ENCODE results near the gene NTRK1.

Gene NTRK1

DNA sequence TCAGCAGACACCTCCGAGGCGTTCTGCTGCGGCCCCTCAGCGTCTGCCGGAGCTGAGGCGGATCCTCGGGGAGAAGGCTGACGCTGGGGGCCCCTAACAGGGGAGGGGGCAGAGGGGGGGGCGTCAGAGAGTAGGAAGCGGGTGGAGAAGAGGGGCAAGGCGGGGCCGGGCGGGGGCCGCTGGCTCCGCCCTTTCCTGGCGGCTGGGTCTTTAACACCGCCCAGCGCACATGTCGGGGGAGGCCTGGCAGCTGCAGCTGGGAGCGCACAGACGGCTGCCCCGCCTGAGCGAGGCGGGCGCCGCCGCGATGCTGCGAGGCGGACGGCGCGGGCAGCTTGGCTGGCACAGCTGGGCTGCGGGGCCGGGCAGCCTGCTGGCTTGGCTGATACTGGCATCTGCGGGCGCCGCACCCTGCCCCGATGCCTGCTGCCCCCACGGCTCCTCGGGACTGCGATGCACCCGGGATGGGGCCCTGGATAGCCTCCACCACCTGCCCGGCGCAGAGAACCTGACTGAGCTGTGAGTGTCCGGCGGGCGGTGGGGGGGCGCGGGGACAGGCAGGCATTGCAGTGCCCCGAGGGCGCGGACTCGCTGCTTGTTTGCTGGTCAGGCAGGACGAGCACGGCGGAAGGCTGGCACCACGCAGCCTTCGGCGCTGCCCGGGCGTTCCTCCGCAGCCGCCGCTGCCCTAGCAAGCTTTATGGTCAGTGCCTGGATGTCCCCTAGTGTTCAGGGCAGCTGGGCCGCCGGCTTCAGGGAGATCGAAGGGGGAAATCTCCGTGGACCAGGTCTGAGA is at the start of gene NTRK1:
NTRK1 (plus strand) TSS at position 238 of the 796 bp plus-strand sequence; CDS start at position 308, 70 bp downstream.
- peak; percentile 70 for DNase-seq

DNA sequence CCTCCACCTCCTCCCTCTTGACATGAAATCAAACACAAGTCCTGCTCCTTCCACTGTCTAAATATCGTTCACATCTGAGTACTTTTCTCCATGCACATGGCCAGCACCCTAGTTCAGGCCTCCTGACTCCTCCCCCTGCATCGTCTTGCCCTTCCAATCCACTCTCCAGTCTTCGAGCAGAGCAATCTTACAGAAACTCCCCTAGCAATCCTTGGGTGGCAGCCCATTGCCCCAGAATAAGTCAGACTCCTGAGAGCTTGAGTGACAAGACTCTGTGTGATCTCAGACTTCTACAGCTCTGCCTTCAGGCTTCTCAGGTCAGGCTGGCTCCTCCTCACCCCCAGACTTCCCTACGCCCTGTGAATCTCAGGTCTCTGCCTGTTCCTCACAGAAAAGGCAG is 49.5 kb upstream of the NTRK1 start:
- no peak for DNase-seq

DNA sequence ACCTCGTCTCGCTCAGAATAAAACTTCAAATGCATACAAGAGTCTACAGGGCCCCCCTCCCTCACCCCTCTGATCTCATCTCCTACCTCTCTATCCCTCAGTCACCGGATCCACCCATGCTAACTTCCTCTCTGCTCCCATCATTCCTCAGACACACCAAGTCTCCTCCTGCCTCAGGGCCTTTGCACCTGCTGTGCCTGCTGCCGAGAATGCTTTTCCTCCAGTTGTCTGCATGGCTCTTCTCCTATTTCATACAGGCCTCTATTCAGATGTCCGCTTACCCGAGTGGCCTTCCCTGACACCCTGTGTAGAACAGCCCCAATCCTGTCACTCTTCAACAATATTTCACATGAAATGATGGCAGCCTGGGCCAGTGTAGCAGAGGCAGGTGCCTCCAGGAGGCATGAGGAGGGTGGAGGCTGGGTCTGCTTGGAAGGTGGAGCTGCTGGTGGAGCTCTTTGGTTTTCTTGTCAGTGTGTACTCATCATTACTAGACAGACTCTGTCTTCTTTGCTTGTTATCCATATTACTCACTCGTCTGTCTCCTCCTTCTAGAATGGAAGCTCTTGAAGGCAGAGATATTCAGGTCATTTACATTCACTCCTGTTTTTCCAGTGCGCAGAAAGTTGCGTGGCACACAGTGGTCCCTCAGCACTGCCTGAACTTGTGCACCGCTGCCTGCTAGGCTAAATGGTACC is 48.2 kb upstream of the NTRK1 start:
- no peak for DNase-seq

DNA sequence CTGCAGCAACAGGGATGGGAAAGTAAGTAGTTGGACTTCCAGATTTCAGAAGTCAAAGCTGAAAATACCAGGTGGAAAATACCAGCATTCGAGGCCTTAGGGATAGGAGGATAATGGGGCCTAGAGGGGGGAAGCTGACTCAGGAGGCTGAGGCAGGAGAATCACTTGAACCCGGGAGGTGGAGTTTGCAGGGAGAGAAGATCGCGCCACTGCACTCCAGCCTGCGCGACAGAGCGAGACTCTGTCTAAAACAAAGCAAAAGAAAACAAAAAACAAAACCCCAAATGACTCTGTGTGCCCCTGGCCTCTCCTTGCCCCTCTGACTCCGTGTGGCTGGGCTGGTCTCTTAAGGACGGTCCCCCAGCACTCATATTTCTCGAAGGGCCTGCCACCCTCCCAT is 47.4 kb upstream of the NTRK1 start:
- no peak for DNase-seq

DNA sequence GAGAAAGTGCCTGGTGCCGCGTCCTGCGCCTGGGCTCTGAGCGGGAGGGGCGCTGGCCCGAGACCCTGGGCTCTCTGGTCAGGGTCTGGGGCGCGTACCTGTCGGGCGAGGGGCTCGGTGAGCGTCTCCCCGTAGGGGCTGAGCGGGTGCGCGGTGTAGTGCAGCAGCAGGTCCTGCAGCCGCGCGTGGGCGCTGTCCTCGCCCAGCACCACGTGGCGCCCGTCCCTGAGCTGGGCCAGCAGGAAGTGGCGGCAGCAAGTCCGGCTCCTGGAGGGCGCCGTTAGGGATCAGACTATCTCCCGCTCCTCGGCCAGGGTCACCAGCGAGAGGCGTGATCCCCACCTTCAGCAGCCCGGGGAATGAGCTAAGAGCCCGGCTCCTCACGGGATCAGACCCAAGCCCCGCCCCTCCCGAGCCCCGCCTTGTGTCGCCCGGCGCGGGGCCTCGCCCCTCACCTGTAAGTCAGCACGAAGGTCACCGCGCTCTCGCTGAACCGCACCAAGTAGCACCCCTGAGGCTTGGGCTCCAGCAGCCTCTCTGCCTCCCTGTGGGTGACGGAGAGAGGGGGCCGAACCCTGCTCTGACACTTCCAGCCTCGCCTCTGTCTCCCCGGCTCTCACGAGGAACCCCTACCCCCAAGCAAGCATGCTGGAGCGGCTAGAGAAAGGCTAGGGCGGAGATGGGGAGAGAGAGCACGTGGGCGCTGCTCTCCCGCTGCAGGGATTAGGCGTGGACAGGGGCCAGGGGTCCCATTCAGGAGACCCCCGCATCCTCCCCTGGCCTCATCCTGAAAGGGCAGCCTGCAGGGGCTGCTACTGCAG is 46.7 kb upstream of the NTRK1 start:
- peak; percentile 81 for DNase-seq

DNA sequence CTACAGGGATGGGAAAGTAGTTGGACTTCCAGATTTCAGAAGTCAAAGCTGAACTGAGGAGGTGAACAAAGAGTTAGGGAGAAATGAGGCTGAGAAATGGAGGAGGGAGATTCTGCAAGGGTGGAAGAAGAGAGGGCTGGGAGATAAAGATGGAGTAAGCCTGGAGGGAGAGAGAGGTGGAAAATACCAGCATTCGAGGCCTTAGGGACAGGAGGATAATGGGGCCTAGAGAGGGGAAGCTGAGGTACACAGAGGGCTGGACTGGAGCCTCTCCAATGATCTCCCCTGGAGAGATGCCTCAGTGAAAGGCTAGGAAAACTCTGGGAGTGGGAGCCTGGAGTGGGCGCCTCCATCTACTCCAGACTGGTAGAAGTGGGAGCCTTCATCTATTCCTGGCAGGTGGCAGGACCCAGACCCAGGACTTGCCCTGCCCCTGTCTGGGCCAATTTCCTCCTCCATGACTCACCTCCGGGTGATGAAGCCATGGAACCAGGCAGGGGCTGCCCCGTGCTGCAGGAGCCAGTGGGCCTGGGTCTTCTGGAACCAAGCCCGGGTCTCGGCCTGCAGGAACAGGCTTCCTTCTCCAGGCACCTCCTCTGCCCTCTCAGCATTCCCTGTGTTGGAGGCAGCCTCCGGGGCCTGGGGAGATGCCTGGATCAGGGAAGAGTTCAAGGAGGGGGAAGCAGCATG is 45.9 kb upstream of the NTRK1 start:
- no peak for DNase-seq

DNA sequence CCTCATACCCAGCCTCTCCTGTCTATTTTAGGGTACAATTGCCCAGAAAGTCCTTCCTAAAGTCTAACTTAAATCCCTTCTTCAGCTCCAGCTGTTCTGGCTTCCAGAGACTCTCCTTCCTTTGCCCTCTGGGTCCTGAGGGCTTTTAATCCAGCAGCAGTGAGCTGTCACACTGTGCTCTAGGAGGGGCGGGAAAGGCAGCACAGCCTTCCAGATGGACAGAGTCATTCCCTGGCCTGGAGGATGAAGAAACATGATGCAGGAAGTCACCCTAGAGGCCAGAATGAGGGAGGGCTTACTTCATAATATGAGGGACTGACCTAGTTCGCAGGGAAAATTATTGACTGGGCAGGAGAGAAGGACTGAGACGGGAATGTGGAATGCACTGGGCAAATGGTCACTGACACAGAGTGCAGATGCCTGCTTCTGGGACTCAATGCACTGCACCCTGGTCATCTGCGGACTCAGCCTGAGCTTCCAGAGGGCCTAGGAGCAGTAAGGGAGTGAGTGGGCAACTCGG is 45.3 kb upstream of the NTRK1 start:
- DNase-seq = no peak

DNA sequence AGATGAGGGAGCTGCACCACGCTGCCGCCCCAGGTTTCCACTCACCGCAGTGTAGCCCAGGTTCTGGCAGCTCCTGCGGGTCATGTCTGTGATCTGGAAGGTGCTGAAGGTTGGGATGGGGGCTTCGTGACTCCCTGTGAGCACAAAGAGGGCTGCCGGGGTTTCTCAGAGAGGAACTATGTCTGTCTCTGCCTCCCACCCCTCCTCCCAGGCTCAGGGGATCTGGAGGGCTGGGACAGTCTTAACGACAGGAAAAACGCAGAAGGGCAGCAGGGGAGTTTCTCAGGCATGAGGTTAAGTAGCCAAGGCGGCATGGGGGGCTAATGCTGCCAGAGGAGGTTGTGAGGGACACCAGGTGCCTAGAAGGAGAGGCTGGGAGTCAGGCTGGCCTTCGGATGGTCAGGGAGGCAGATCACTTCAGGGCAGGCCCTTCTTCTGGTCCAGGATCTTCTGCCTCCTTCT is 44.7 kb upstream of the NTRK1 start:
- DNase-seq = no peak

DNA sequence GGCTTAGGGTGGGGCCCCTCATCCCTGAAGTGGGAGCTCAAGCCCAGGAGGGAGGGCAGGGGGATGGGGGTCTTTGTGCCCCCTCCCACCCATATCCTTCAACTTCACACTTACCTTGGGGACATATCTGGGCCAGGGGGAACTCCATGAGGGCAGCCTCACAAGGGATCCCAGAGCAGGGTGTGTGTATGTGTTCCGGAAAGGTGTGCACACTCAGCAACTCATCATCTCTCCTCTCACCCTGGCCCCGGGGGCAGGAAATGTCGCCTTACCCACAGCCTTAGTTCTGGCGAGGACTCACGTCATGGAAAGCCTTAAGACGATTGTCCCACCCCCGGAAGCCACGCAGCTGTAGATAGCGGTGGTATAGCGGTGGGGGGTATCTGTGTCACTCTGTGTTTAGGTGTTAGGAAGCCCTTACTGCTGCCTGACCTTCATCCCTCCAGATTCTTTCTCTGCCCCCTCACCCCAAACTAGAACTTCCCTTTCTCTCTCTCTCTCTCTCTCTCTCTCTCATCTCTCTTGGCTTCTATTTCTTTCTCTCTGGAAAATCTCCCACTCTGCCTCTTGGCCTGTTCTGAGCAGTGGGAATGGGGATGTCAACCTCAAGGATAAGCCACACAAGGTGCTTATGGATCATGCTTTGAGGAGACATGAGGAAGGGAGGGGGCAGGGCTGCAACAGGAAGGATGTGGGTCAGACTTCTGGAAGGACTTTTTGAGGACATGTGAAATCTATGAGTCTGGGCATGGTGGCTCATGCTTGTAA is 43.9 kb upstream of the NTRK1 start, which contains the start of gene SH2D2A:
SH2D2A (minus strand) TSS at position 288 of the 768 bp plus-strand sequence; CDS start at position 148, 140 bp downstream.
- DNase-seq = peak; percentile 97

DNA sequence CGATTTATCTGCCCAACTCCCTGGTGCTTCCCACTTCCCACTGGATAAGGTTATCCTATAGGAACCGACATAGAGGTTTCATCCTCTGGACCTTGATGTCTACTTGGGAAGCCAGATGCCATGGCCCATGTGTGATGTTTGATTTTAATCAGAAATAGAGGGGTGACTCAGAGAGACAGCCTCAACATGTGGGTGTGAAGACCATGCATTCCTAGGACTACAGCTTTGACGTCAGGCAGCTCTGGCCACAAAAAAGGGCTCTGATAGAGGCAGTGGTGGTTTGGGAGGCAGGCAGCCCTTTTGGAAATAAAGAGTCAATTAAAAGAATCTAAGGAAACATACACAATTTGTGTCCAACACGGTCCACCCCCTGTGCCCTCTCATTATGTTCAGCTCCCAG is 38.9 kb upstream of the NTRK1 start:
- DNase-seq = no peak

DNA sequence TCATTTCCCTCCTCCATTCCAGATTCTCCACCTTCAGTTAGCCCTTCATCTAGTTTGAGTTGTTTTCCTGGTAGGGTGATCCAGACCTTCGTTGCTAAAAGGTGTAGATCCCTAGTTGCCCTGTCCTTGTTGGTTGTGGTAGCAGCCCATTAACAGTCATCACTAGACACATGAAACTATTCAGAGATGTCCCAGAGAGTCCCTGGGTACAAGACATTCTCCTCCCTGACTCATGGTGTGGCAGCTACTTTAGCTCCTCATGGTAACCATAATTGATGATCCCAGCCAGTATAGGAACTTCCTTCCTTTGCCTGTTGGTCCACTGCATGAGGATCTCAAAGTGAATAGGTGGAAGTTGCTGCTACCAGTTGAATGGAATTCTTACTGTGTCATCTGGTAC is 38.0 kb upstream of the NTRK1 start:
- no peak for DNase-seq

DNA sequence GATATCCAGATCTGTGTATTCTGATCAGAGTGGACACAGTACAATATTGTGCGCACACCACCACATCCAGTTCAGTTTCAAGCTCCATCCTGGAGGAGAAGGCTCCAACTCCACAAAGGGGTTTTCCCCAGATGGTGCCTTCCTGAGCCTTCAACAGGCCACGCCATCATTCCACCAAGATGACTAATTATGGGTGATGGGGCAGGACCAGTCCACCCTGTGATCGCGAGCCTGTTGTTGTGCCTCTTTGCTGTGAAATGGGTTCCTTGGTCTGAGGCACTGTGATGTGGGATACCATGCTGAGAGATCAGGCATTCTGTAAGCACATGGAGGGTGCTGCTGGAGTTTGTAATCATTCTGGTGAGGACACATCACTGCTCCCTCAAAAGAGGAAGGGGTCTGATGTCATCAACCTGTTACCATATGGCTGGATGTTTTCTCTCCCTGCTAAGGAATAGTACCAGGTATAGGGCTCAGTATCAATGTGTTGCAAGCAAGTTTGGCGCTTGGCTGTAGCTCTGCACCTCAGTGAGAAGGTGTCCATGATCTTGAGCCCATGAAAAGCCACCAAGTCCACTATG is 37.4 kb upstream of the NTRK1 start:
- DNase-seq = no peak

DNA sequence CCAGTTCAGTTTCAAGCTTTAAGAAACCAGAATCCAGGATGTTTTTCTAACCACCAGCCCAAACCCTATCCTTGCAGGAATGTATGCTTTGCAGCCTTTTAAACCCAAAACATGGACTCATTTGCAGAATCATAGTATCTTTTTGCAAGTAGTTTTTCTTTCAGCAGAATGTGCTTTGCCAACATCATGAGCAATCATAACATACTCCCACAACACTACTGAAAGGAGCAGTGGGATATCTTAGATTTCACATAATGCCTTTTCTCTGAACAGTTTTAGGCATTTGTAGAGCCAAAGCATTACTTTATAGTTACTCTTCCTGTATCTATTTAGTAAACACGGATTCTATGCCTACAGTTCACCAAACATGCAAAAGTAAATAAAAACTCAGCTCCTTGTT is 34.0 kb upstream of the NTRK1 start:
- no peak for DNase-seq

DNA sequence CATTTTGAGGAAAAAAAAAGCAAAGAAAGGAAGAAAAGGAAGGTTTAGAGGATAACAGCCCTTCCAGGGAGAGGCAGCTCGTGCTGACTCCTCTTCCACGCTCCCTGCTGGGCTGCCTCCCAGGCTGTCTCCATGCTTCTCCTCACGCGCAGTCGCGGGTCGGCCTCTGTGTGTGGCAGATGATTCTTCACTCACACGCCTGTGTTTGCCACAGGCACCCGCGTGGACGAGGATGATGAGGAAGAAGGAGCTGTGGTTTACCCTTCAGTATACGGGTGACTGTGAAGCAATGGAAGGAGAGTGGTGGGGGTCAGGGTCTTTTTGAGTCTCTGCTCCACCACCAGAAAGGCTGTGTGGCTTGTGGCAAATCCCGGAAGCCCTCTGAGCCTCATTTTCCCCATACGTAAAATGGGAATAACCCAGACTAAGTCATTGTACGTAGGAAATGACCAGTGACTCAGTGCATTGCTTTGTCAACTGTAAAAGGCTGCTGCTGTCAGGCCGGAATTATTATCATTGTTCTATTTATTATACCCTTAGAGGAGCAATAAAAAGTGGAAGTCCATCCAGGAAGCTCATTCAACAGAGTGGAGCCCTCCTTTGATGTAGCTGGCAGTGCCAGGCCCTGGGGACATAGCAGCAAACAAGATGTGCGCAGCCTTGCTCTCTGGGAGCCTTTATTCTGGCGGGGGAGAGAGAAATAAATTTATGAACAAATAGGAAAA is 32.1 kb upstream of the NTRK1 start:
- no peak for DNase-seq

DNA sequence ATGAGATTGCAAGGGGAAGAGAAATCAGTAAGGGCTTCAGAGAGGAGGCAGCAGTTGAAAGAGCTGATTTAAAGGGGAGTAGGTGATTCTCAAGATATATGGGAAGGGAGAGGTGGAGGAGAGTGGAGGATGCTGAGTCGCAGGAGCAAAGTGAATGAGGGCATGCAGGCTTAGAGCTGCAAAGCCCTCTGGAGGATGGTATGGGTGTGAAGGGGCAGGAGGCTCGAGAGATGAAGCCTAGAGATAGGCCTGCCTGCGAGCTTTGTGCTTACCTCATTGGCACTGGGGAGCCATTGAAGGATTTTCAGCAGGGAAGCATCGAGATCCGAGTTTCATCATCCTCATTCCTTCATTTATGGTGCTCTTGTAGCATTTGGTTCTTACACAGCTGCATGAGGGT is 28.2 kb upstream of the NTRK1 start:
- DNase-seq = no peak

DNA sequence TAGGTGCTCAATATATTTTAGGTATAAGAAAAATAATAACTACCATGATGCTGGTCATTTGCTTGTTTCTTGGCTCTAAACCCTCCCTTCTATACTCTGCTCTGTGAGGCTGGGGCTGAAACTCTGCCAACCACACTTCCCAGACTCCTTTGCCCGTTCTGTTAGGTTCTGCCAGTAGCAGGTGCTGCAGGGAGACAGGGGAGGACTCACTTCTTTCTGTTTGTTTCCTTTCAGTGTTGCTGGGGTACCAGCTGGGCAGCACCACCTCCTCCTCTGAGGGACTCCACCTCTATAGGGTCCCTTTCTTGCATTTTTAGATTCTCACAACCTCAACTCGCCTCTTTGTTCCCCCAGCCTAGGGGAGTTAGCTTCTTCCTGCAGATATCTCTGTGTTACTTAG is 27.1 kb upstream of the NTRK1 start:
- no peak for DNase-seq

DNA sequence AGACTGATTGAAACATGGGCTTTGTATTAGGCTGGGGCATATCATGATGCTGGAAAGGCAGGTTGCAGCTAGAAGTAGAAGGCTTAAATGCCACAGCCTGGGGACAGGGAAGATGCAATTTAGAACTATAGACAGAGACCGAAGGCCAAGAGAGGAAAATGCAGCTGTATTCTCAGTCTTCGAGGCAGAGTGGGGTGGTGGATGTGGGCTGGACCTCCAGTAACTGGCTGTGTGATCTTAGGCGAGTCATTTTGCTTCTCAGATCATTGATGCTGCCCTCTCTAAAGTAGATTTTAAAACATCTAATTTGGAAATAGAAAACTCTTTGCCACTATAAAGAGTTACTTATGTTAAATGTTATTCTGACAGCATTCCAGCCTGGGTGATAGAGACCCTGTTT is 26.3 kb upstream of the NTRK1 start:
- no peak for DNase-seq

DNA sequence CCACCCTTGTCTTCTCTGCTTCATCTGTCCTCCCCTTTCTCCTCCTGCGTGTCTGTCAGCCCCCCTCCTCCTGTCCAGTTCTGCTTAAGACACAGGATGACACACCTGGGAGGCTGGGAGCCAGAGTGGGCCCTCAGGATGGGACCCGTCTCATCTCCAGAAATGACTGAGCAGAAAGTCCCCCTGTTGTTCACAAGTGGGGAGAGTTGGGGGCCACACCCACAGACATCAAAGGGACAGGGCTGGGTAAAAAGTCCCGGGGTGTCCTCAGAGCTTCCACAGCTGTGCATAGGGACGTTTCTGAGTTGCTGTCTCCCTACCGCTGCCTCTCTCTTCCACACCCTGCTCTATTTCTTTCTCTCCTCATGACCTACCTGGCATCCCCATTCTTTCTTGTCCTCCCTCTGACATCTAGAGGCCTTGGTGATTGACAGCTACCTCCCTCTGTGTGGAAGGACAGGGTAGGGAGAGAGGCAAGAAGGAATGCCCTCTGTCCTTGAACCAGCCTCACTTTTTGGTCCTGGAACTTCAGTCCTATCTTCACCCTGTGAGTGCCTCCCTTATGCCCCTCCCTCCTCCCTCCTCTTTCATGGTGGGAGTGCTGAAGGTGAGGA is 24.5 kb upstream of the NTRK1 start:
- peak; percentile 56 for DNase-seq

DNA sequence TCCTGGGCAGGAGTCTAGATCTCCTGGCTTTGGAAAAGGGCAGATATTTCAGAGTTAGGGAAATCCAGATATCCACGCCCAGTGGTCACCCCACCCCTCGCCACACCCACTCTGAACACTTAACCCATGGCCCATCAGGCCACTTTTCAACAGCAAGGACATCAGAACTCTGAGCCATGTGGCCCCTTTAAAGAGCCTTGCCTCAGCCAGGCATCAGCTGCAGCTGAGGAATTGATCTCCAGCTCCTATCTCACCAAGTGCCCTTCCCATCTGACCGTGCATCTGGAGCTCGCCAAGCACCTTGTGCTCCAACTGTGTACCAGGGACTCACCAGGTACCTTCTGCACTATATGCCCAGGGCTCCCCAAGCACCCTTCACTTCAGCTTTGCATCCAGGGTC is 23.8 kb upstream of the NTRK1 start:
- no peak for DNase-seq

DNA sequence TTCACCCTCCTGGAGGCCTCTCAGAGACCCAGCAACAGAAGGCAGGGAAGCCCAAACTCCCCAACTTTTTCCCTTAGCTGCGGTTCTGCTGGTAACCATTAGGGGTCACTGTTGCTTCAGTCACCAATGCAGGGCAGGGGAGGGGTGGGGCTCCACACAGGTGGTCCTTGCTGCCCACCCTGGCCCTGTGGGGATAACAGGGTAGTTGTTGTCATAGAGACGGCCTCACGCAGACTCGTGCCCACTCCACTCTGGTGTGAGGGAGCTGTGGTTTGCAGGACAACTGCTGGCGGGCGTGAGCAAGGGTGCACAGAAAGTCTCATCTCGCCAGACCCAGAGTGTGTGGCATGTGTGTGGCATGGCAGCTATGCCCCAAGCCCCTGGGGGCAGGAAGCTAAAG is 21.7 kb upstream of the NTRK1 start:
- DNase-seq = peak; percentile 67

All from CD4-positive, alpha-beta T cell treated with Interleukin-10 for 1 hour (primary cell).